Nephron (organoid): ENCODE data around the gene HPSE.

Experiments used
- H3K27ac Mint-ChIP-seq, 3 experiments: 2 replicates each; pipeline ENCODE4 v1.8.0; 2020; ENCODE audit warnings: mixed read lengths in 3 of 3, mild to moderate bottlenecking in 2 of 3, moderate library complexity in 1 of 3
- H3K27me3 Mint-ChIP-seq: 2 replicates; pipeline ENCODE4 v1.8.0; 2021; ENCODE audit warnings: low read depth, mild to moderate bottlenecking, moderate library complexity, mixed read lengths
- H3K36me3 Mint-ChIP-seq: 2 replicates; pipeline ENCODE4 v1.8.0; 2020; ENCODE audit warnings: low read depth, mixed read lengths
- H3K4me1 Mint-ChIP-seq: 2 replicates; pipeline ENCODE4 v1.8.0; 2020; ENCODE audit warnings: mixed read lengths
- H3K4me3 Mint-ChIP-seq, 3 experiments: 2 replicates each; pipeline ENCODE4 v1.8.0; 2020; ENCODE audit warnings: mild to moderate bottlenecking in 3 of 3, mixed read lengths in 3 of 3, moderate library complexity in 2 of 3
- H3K9me3 Mint-ChIP-seq: 2 replicates; pipeline ENCODE4 v1.8.0; 2020; ENCODE audit warnings: mixed read lengths
- TF ChIP-seq, protein P1 (sequence below), 3 experiments: fragments of 200-600 bp; sonication (generic); IDR thresholded peaks; one replicate each; pipeline ENCODE4 v1.5.0; 2021; ENCODE audit warnings: antibody characterized with exemption in 3 of 3; ENCODE audit not compliant: unreplicated experiment in 3 of 3

Gene HPSE

DNA sequence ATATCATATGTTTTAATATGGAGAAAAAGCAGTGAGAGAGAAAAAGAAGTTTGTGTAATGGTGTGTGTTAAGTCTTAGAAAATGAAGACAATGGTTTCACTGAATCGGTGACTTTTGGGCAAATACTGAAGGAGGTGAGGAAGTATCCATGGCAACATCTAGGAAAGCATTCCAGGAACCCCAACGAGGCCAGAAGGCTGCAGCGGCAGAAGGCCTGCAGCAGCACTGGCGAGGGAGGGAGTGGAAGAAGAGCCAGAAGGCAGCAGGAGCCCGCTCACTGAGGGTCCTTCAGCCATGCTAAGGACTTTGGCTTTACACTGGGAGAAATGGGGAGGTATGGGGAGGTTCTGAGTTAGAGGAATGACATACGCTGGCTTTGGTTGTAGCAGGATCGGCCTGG lies 76.8 kb downstream of the HPSE start:
- Mint-ChIP-seq H3K27ac (no peak overlapping the region), H3K27me3 (no peaks in the 10 kb centered on the region), H3K4me3 (no peak overlapping the region), H3K9me3 (no peaks in the 10 kb centered on the region), H3K36me3 (peaks cover 11% of the 10 kb centered on the region), H3K4me1 (no peaks in the 10 kb centered on the region)
- TF ChIP-seq, protein P1, sequence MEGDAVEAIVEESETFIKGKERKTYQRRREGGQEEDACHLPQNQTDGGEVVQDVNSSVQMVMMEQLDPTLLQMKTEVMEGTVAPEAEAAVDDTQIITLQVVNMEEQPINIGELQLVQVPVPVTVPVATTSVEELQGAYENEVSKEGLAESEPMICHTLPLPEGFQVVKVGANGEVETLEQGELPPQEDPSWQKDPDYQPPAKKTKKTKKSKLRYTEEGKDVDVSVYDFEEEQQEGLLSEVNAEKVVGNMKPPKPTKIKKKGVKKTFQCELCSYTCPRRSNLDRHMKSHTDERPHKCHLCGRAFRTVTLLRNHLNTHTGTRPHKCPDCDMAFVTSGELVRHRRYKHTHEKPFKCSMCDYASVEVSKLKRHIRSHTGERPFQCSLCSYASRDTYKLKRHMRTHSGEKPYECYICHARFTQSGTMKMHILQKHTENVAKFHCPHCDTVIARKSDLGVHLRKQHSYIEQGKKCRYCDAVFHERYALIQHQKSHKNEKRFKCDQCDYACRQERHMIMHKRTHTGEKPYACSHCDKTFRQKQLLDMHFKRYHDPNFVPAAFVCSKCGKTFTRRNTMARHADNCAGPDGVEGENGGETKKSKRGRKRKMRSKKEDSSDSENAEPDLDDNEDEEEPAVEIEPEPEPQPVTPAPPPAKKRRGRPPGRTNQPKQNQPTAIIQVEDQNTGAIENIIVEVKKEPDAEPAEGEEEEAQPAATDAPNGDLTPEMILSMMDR (IDR thresholded peaks at IDR 0.05; ENCODE audit: unreplicated experiment in 3 of 3) = no peak

DNA sequence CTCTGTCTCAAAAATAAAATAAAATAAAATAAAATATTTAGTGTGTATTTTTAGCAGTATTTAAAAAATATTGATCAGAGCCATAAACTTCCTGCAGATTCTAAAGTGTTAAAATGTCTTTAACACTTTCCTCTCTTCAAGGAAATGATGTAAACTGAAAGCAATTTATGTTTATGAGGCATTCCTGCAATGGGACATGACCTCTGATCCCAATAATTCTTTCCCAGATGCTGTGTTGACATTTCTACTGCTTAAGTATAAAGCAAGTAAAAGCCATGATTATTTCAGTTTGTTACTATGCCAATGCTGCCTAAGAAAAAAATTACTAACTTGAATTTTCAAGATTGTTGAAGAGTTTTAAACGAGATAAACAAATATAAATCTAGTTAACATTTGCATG lies 79.1 kb downstream of the HPSE start:
- H3K9me3 Mint-ChIP-seq = no peaks in the 10 kb centered on the region
- H3K4me3 Mint-ChIP-seq = no peak overlapping the region
- H3K4me1 Mint-ChIP-seq = no peaks in the 10 kb centered on the region
- peak overlapping the region in 1 of 3 experiments; percentile 39 for H3K27ac Mint-ChIP-seq
- H3K27me3 Mint-ChIP-seq = no peaks in the 10 kb centered on the region
- peaks cover 9% of the 10 kb centered on the region for H3K36me3 Mint-ChIP-seq
- TF ChIP-seq, protein P1 (IDR thresholded peaks at IDR 0.05; ENCODE audit: unreplicated experiment in 3 of 3) = no peak

DNA sequence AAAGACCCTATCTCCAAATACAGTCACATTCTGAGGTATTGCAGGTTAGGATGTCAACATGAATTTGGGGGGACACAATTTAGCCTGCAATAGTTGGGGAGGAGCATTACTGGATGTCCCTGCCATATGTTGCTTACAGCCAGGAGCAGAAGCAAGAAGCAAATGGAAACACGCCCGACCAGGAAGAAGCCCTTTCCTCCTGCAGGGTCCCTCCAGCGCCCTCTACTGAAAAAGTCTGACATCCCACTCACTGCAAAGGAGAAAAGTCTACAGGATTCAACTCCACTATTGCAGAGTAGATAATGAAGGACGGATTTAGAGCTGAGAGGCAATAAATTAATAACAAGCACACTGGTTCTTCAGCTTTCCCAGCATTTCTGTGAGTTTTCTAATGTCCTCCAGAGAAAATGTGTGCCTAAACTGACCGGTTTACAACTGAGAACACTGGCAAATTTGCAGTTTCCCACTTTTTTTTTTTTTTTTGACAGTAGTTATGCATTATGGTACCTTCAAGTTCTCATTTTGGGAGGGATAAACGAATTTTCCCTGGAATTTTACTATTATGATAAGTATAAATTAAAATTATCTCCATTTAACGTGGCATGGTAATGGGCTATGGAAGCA lies 81.8 kb downstream of the HPSE start:
- no peak overlapping the region for H3K27ac Mint-ChIP-seq
- TF ChIP-seq, protein P1 (IDR thresholded peaks at IDR 0.05; ENCODE audit: unreplicated experiment in 3 of 3) = peak in 2 of 3 experiments; percentile 44 to 52
- no peaks in the 10 kb centered on the region for H3K27me3 Mint-ChIP-seq
- peaks cover 5% of the 10 kb centered on the region for H3K36me3 Mint-ChIP-seq
- no peak overlapping the region for H3K4me3 Mint-ChIP-seq
- no peaks in the 10 kb centered on the region for H3K9me3 Mint-ChIP-seq
- no peaks in the 10 kb centered on the region for H3K4me1 Mint-ChIP-seq

DNA sequence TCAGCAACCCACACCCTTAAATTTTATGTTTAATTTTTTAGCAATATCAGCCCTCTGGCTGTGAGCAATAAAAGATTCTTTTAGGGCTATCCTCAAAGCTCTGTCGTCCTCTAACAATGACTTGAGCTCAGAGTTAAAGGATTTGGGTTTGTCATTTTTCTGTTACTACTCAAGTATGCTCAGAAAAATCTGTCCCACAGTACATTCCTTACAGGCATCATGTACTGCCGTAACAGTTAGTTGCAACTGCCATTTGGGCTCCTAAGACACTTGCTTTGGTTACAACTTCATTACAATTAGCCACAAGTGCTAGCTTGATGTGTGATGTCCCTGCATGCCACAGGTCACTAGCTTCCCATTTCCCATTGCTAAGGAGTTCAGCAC lies 83.2 kb downstream of the HPSE start:
- Mint-ChIP-seq H3K4me1 (no peaks in the 10 kb centered on the region), H3K9me3 (no peaks in the 10 kb centered on the region), H3K4me3 (no peak overlapping the region), H3K27me3 (no peaks in the 10 kb centered on the region), H3K36me3 (no peaks in the 10 kb centered on the region), H3K27ac (no peak overlapping the region)
- TF ChIP-seq, protein P1 (IDR thresholded peaks at IDR 0.05; ENCODE audit: unreplicated experiment in 3 of 3) = no peak

DNA sequence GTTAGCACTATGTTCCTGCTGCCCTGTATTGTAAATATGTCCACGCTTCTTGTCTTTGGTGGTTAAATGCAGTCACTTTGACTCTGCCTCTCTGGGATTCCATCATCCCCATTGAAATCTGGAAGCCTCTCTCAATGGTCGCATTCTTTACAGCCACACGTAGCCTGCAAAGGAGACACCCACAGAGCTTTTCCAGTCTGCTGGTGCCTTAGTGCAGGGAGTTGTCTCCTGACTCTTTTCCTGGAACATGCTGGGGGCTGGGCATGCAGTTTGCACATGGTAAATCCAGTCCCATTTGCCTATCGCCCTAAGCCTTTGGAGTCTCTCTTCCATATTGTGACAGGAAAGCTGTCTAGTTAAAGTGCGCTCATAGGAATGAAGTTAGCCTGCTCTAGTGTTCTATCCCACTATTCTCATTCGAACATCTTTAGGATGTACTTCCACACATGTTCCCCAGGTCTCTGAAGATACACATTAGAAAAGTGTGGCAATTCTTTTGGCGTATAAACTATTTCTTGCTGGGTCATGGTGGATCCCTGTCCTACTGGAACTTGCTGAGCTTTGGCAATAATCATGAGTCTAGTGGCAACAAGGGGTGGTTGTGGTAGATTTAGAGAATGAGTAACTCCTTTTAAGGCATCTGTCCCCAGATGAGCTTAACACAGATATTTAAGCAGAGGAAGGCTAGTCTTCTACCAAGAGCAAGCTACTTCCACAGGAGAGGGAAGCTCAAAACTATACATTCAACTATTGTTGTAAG lies 83.8 kb downstream of the HPSE start:
- no peak overlapping the region for H3K27ac Mint-ChIP-seq
- H3K4me1 Mint-ChIP-seq = no peaks in the 10 kb centered on the region
- TF ChIP-seq, protein P1 (IDR thresholded peaks at IDR 0.05; ENCODE audit: unreplicated experiment in 3 of 3) = no peak
- H3K9me3 Mint-ChIP-seq = no peaks in the 10 kb centered on the region
- H3K36me3 Mint-ChIP-seq = no peaks in the 10 kb centered on the region
- no peak overlapping the region for H3K4me3 Mint-ChIP-seq
- no peaks in the 10 kb centered on the region for H3K27me3 Mint-ChIP-seq

DNA sequence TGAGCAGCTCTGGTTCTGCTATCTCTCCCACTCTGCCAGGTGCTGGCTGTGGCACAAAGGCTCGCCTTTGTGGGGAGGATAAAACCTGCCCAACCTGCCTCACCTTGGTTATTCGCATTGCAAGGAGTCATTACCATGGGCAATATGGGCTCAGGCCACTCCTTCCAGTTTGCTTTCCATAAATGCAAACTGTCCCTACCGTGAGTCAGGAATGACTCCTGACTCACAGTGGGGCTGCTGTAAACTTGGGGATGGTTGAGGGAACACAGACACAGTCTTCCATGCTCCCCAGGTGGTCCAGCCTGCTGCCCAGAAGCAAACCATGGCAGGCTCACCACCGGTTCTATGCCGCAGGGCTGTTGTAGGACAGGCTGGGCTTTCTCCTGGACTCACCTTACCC lies 86.2 kb downstream of the HPSE start:
- H3K27me3 Mint-ChIP-seq = no peaks in the 10 kb centered on the region
- no peak overlapping the region for H3K27ac Mint-ChIP-seq
- no peaks in the 10 kb centered on the region for H3K36me3 Mint-ChIP-seq
- no peak overlapping the region for H3K4me3 Mint-ChIP-seq
- no peaks in the 10 kb centered on the region for H3K4me1 Mint-ChIP-seq
- TF ChIP-seq, protein P1 (IDR thresholded peaks at IDR 0.05; ENCODE audit: unreplicated experiment in 3 of 3) = no peak
- H3K9me3 Mint-ChIP-seq = peaks cover 5% of the 10 kb centered on the region
